GM12875 (cell line): ENCODE measurements around the gene GALNT1.
"Not testable (repeated sequence)": the region's sequence is repeated elsewhere in the genome, so short reads cannot be mapped to it uniquely, and the experiment has no call there.

ENCODE experiments used
- H3K4me3 ChIP-seq: one replicate; pipeline ENCODE4 v1.5.1; 2011; ENCODE audit warnings: low read depth, low read length, control low read depth
- TF ChIP-seq, protein P1 (sequence below): IDR thresholded peaks from 2 replicates; pipeline ENCODE4 v1.5.1; 2011; ENCODE audit warnings: low read depth, mild to moderate bottlenecking, control low read depth, inconsistent platforms, low read length, moderate library complexity, borderline replicate concordance; ENCODE audit not compliant: insufficient read depth

The GALNT1 gene

DNA sequence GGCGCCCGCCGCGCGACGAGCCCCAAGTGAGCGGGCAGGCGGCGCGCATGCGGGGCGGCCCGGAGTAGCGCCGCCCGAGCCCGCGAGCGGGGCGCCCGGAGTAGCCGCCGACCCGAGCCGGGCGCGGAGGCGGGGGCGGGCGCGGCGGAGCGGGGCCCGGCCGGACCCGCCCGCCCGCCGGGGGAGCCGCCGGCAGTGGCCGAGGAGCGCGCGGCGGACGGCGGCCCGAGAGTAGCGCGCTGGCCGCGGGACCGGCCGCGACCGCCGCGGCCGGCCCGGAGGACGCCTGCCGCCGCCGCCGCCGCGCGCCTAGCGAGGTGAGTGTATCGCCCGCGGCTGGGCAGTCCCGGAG is at the start of gene GALNT1:
Gene GALNT1, plus strand, starts transcription at position 195 of the 352 bp plus-strand sequence. CDS start 72,923 bp downstream, outside the sequence.
- TF ChIP-seq, protein P1, sequence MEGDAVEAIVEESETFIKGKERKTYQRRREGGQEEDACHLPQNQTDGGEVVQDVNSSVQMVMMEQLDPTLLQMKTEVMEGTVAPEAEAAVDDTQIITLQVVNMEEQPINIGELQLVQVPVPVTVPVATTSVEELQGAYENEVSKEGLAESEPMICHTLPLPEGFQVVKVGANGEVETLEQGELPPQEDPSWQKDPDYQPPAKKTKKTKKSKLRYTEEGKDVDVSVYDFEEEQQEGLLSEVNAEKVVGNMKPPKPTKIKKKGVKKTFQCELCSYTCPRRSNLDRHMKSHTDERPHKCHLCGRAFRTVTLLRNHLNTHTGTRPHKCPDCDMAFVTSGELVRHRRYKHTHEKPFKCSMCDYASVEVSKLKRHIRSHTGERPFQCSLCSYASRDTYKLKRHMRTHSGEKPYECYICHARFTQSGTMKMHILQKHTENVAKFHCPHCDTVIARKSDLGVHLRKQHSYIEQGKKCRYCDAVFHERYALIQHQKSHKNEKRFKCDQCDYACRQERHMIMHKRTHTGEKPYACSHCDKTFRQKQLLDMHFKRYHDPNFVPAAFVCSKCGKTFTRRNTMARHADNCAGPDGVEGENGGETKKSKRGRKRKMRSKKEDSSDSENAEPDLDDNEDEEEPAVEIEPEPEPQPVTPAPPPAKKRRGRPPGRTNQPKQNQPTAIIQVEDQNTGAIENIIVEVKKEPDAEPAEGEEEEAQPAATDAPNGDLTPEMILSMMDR: no peak

DNA sequence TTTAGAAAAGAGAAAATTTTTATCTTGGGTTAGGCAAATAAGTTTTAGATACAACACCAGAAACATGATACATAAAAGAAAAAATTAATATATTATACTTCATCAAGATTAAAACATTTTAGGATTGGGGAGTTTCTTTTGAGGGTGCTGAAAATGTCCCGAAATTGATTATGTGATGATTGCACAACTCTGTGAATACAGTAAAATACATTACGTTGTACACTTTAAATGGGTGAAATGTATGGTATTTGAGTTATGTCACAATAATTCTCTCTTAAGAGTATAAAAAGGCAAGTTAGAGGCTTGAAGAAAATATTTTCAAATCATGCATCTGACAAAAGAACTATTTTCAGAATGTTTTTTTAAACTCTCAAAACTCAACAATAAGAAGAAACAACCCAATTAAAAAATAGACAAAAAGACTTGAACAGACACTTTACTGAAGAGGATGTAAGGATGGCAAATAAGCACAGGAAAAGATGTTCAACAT is 47.6 kb upstream of the GALNT1 start:
- no peak overlapping the region for H3K4me3 ChIP-seq
- TF ChIP-seq, protein P1: no peak

More for the DNA sequence above, at the start of gene GALNT1:
- H3K4me3 ChIP-seq: peak within 1 kb of the TSS; percentile 71

DNA sequence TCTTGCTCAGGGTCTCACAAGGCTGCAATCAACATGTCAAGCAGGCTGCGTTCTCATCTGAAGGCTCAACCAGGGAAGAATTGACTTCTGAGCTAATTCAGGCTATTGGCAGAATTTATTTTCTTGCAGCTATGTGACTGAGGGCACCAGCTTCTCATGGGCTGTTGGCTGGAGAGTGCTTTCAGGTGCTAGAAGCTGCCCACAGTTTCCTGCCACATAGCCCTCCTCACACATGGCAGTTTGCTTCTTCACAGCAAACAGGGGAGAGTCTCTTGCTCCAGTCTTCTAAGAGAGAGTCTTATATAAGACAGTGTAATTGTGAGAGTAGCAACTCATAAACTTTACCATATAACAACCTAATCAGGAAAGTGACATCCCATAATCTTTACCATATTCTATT is 46.2 kb upstream of the GALNT1 start:
- TF ChIP-seq, protein P1: no peak
- H3K4me3 ChIP-seq: no peak overlapping the region

DNA sequence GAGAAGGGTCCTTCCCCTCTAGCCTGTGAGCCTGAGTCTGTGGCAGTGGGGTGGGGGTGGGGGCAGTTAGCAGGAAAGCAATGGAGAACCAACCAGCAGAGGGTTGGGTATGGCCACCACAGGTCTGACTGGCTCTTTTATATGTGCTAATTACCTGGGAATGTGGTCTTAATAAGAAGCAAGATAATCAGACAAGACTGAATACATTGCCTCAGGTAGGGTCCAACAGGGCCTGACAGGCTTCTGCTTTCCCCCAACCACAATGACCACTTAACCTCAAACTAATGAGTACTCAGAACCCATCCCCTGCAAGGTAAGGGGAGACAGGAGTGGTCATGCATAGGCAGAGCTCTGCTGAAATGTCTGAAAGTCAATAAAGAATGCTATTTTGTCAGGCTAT is 39.2 kb upstream of the GALNT1 start:
- H3K4me3 ChIP-seq: no peak overlapping the region
- TF ChIP-seq, protein P1: no peak

DNA sequence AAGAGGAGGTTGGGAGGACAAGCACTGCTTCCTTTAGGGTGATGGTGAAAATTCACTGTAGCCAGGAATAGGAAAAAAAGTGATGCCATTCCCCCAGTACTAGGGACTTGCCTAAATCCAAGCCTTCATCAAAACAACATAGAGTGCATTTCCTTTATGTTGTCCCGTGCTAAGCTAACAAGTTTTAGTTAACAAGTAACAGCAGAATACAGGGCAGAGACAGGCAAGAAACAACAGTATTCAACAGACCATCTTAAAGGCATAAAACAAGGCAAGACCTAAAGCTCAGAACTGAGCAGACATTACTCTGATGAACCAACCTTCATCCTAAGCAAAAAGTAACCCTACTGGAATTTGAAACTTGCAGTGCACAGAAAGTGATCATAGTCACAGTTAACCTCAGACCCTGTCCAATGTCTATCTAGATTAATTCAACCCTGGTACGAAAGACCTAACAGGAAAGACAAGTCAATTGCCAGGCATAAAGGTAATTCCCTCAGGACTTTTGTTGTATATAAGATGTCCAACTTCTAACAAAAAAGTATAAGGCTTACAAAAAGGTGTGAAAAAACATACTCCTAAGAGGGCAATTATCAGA is 34.4 kb upstream of the GALNT1 start:
- TF ChIP-seq, protein P1: no peak
- no peak overlapping the region for H3K4me3 ChIP-seq

DNA sequence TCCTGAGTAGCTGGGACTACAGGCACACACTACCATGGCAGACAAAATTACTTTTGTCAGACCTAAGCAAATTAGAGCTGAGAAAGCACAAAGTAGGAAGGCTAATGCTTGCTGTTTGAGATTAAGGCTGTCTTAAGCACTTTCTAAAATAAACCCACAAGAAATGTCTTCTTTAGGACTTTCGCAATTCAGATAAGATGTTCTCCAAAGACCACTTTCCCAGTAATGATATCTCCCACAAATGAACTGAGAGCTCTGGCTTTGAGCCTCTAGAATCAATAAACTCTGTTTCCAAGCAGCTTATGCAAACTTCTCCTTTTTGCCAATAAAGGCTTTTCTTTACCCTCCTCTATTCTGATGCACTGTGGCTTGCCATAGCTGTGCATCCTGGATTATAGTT is 32.0 kb upstream of the GALNT1 start:
- H3K4me3 ChIP-seq: no peak overlapping the region
- TF ChIP-seq, protein P1: no peak

DNA sequence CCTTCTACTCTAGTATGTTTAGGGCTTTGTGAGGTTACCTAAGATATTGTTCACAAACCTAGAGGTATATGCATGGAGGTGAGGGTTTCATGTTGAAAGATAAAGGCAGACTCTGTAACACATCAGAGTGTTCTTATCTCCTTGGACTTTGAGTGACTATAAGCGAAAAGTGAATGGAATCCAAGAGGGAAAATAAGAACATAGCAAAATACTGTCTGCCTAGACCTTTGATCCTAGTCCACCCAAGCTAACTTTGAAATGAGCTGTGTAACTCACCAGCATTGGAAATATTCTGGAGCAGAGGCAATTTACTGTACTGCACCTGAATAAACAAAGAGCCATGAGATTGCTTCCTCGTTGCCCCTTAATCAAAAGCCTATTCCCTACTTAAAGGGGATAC is 28.2 kb upstream of the GALNT1 start:
- TF ChIP-seq, protein P1: no peak
- H3K4me3 ChIP-seq: no peak overlapping the region

DNA sequence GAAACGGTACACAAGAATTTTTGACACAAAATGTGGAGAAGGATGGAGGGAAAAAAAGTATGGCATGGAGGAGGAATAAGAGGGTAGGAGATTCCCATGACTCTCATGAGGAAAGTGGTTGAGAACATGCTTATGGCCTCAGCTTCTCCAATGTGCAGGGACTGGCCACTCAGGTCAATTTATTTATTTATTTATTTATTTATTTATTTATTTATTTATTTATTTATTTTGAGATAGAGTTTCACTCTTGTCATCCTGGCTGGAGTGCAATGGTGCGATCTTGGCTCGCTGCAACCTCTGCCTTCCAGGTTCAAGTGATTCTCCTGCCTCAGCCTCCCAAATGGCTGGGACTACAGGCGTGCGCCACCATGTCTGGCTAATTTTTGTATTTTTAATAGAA is 26.0 kb upstream of the GALNT1 start:
- not testable (repeated sequence) for H3K4me3 ChIP-seq
